ENCODE results near the gene KAT8.

The KAT8 gene

DNA sequence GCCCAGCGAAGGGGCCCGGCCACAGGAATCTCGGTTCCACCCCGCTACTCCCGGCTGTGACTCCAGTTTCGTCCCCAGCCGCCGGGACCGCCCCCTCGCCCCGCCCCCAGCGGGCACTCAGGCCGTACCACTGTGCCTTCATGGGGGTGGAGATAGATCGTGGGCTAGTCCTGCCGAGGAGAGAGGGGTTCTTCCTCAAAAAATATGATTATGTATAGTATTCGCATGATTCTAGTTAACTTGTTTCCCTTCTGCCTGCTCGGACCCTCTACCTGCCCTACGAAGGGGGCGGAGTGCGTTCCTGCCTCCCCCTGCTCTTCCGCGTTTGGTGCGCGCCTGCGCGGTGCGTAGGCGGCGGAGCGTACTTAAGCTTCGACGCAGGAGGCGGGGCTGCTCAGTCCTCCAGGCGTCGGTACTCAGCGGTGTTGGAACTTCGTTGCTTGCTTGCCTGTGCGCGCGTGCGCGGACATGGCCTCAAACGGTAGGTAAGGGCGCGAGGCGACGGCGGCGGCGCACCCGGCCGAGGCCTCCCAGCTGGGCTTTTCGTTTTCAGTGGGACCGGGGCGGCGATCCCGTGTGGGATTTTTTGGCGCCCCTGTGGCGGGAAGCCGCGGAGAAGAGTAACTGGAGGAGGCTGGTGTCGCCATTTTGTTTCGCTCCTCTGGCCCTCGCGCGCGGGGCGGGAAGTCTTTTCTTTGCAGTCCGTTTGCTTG, 62.4 kb downstream of the KAT8 start, which contains the start of gene FUS:
Gene FUS, plus strand, starts transcription at position 393 of the 713 bp plus-strand sequence. Its CDS starts 76 bp downstream, at position 469.
- peak; percentile 47 for ATAC-seq (ENCODE audit: insufficient read depth, low read depth)
- Histone ChIP-seq H3K9ac (ENCODE audit: low read depth, low read length) (peak within 1 kb of the TSS; percentile 91), H3K36me3 (ENCODE audit: insufficient read depth, low read length) (peaks cover 42% of the 10 kb centered on the region), H3K27me3 (ENCODE audit: insufficient read depth, low read length, poor library complexity) (no peaks in the 10 kb centered on the region), H3K27ac (ENCODE audit: low read length) (peak within 1 kb of the TSS; percentile 97), H3K4me1 (ENCODE audit: insufficient read depth, low read length) (peaks cover 69% of the 10 kb centered on the region), H3K9me3 (ENCODE audit: insufficient read depth, low read length, severe bottlenecking) (no peaks in the 10 kb centered on the region), H4K20me1 (ENCODE audit: insufficient read depth, low read length) (peaks cover 48% of the 10 kb centered on the region), H2AFZ (ENCODE audit: low read depth, low read length) (peak within 1 kb of the TSS; percentile 86), H3K4me3 (ENCODE audit: low read depth in 1 of 2, low read length in 2 of 2) (peak within 1 kb of the TSS; percentile 80 to 87), H3K79me2 (ENCODE audit: insufficient read depth, low read length) (peaks cover 66% of the 10 kb centered on the region), H3K4me2 (ENCODE audit: insufficient read depth, low read length) (peak within 1 kb of the TSS; percentile 98)
- DNase-seq: peak; percentile 88
- TF ChIP-seq, protein P1, sequence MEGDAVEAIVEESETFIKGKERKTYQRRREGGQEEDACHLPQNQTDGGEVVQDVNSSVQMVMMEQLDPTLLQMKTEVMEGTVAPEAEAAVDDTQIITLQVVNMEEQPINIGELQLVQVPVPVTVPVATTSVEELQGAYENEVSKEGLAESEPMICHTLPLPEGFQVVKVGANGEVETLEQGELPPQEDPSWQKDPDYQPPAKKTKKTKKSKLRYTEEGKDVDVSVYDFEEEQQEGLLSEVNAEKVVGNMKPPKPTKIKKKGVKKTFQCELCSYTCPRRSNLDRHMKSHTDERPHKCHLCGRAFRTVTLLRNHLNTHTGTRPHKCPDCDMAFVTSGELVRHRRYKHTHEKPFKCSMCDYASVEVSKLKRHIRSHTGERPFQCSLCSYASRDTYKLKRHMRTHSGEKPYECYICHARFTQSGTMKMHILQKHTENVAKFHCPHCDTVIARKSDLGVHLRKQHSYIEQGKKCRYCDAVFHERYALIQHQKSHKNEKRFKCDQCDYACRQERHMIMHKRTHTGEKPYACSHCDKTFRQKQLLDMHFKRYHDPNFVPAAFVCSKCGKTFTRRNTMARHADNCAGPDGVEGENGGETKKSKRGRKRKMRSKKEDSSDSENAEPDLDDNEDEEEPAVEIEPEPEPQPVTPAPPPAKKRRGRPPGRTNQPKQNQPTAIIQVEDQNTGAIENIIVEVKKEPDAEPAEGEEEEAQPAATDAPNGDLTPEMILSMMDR (IDR thresholded peaks at IDR 0.05; ENCODE audit: borderline replicate concordance, extremely low read depth, low read length, poor library complexity, severe bottlenecking): no peak
- TF ChIP-seq EZH2 (IDR thresholded peaks at IDR 0.05; ENCODE audit: borderline replicate concordance, low read depth, low read length, severe bottlenecking): no peak
